OCI-LY7 (cell line): ENCODE results near the gene ENOX1. TPM values are rescaled to one million over a fixed set of nuclear protein-coding genes. Genes with fewer than 3 reads are reported as not detected.

ENCODE experiments used
- BruUV-seq: library from RNA; stranded (reverse); fragments of 400-500 nt; replicated peaks from 2 replicates; lab custom pipeline; 2021; lab: Mats Ljungman, UMichigan
- CTCF ChIA-PET: fragments of 300-600 bp; sonication (Branson Sonifier 250); formaldehyde crosslinking; loops from one replicate; lab custom pipeline; 2022; ENCODE audit warnings: antibody characterized with exemption; ENCODE audit not compliant: unreplicated experiment; lab: Charles Lee
- POLR2A ChIA-PET: fragments of 300-600 bp; sonication (Branson Sonifier 250); formaldehyde crosslinking; loops from one replicate; lab custom pipeline; 2022; ENCODE audit warnings: antibody characterized with exemption; lab: Charles Lee
- DNase-seq: peaks from one replicate; pipeline ENCODE4 v3.0.0-alpha.2; 2015; ENCODE audit warnings: low spot score
- H2AFZ ChIP-seq: fragments of 200-600 bp; sonication (generic), shearing (Covaris generic); 2 replicates; pipeline ENCODE4 v1.6.1; 2014; ENCODE audit warnings: mild to moderate bottlenecking, antibody characterized with exemption, low read length, moderate library complexity
- H3K27ac ChIP-seq: fragments of 200-600 bp; sonication (generic); 2 replicates; pipeline ENCODE4 v1.5.1; 2014; ENCODE audit warnings: mixed run types, low read depth, mild to moderate bottlenecking, moderate library complexity, low read length, inconsistent platforms; ENCODE audit not compliant: poor library complexity, severe bottlenecking
- H3K36me3 ChIP-seq: fragments of 200-600 bp; sonication (generic); 2 replicates; pipeline ENCODE4 v1.6.1; 2014; ENCODE audit warnings: mild to moderate bottlenecking, antibody characterized with exemption, low read length, moderate library complexity, mixed read lengths; ENCODE audit not compliant: insufficient read depth
- H3K4me1 ChIP-seq: fragments of 200-600 bp; sonication (generic); 2 replicates; pipeline ENCODE4 v1.5.1; 2014; ENCODE audit warnings: mild to moderate bottlenecking, low read length; ENCODE audit not compliant: insufficient read depth, poor library complexity, severe bottlenecking
- H3K4me2 ChIP-seq: fragments of 200-600 bp; sonication (generic); 2 replicates; pipeline ENCODE4 v1.6.1; 2014; ENCODE audit warnings: mild to moderate bottlenecking, low read length
- H3K4me3 ChIP-seq: fragments of 200-600 bp; sonication (generic); 2 replicates; pipeline ENCODE4 v1.5.1; 2014; ENCODE audit warnings: mild to moderate bottlenecking, low read depth, low read length; ENCODE audit not compliant: poor library complexity, severe bottlenecking
- H3K79me2 ChIP-seq: fragments of 200-600 bp; sonication (generic); 2 replicates; pipeline ENCODE4 v1.6.1; 2016; ENCODE audit warnings: low read depth, mild to moderate bottlenecking, low read length, moderate library complexity, mixed read lengths; ENCODE audit not compliant: insufficient read depth
- H3K9me2 ChIP-seq: fragments of 200-600 bp; sonication (generic); 2 replicates; pipeline ENCODE4 v1.6.1; 2016; ENCODE audit warnings: mild to moderate bottlenecking, low read length, mixed read lengths; ENCODE audit not compliant: insufficient read depth
- H3K9me3 ChIP-seq: fragments of 200-600 bp; sonication (generic); 2 replicates; pipeline ENCODE4 v1.6.1; 2014; ENCODE audit warnings: mild to moderate bottlenecking, mixed run types, low read length, mixed read lengths
- H4K20me1 ChIP-seq: fragments of 200-600 bp; sonication (generic); 2 replicates; pipeline ENCODE4 v1.6.1; 2014; ENCODE audit warnings: mild to moderate bottlenecking, antibody characterized with exemption, low read length, moderate library complexity, mixed read lengths; ENCODE audit not compliant: insufficient read depth
- CTCF ChIP-seq: fragments of 200-600 bp; sonication (generic); conservative IDR thresholded peaks from 2 replicates; pipeline ENCODE4 v1.5.1; 2014; ENCODE audit warnings: mild to moderate bottlenecking, antibody characterized with exemption, low read length, moderate library complexity, mixed read lengths
- EZH2phosphoT487 ChIP-seq: fragments of 200-600 bp; sonication (generic); IDR thresholded peaks from 2 replicates; pipeline ENCODE4 v1.6.1; 2018; ENCODE audit warnings: low read depth, borderline replicate concordance, mild to moderate bottlenecking, mixed run types, antibody characterized with exemption, low read length, moderate library complexity, mixed read lengths
- intact Hi-C: fragments of 100-400 bp; cut with micrococcal nuclease; formaldehyde crosslinking; loops from one replicate; pipeline ENCODE4 v1.10.0; 2022; ENCODE audit not compliant: unreplicated experiment
- total RNA-seq, 2 experiments: library from RNA; depleted of rRNA in 1 of 2; stranded (reverse); fragments of >200 nt in 1 of 2; shearing (Covaris generic) in 1 of 2; gene quantifications; 2 replicates each; pipeline ENCODE4 v1.2.3, GENCODE V29; 2014 to 2022

The ENOX1 gene
- total RNA-seq, 2 experiments from 2014 or later = 0.03 TPM; not detected in 1

- Histone ChIP-seq H3K4me2 (no peak overlapping the region), H3K4me3 (no peak overlapping the region), H3K9me2 (no peaks in the 10 kb centered on the region), H3K27ac (no peak overlapping the region), H3K9me3 (no peaks in the 10 kb centered on the region), H3K79me2 (no peaks in the 10 kb centered on the region), H2AFZ (no peak overlapping the region), H4K20me1 (no peaks in the 10 kb centered on the region), H3K4me1 (no peaks in the 10 kb centered on the region), H3K36me3 (no peaks in the 10 kb centered on the region)
- ChIA-PET POLR2A (no interaction called here), CTCF (no interaction called here)
- no TSS peak for BruUV-seq
- DNase-seq = no peak
- TF ChIP-seq CTCF (no peak), EZH2phosphoT487 (no peak)
- intact Hi-C loops = no loop called here
Observed at GRCh38 chr13:43411211-43411610, 375.6 kb downstream of the ENOX1 start.

- DNase-seq = no peak
- TF ChIP-seq CTCF (no peak), EZH2phosphoT487 (no peak)
- Histone ChIP-seq H3K4me1 (no peaks in the 10 kb centered on the region), H3K9me3 (no peaks in the 10 kb centered on the region), H3K4me3 (no peak overlapping the region), H4K20me1 (no peaks in the 10 kb centered on the region), H3K4me2 (no peak overlapping the region), H3K36me3 (no peaks in the 10 kb centered on the region), H2AFZ (no peak overlapping the region), H3K79me2 (no peaks in the 10 kb centered on the region), H3K27ac (no peak overlapping the region), H3K9me2 (no peaks in the 10 kb centered on the region)
- POLR2A ChIA-PET = no interaction called here
- BruUV-seq = no TSS peak
- CTCF ChIA-PET = no interaction called here
- intact Hi-C loops = no loop called here
Observed at GRCh38 chr13:43408274-43408673, 378.5 kb downstream of the ENOX1 start.

GRCh38 chr13:43407023-43407581 is 379.7 kb downstream of the ENOX1 start:
- no peak overlapping the region for H2AFZ ChIP-seq
- H4K20me1 ChIP-seq = no peaks in the 10 kb centered on the region
- H3K4me1 ChIP-seq = no peaks in the 10 kb centered on the region
- H3K36me3 ChIP-seq = no peaks in the 10 kb centered on the region
- TF ChIP-seq CTCF (no peak), EZH2phosphoT487 (no peak)
- H3K27ac ChIP-seq = no peak overlapping the region
- no peak overlapping the region for H3K4me2 ChIP-seq
- H3K9me2 ChIP-seq = no peaks in the 10 kb centered on the region
- no peaks in the 10 kb centered on the region for H3K79me2 ChIP-seq
- ChIA-PET POLR2A (no interaction called here), CTCF (no interaction called here)
- no peaks in the 10 kb centered on the region for H3K9me3 ChIP-seq
- no TSS peak for BruUV-seq
- intact Hi-C loops = no loop called here
- DNase-seq = no peak
- no peak overlapping the region for H3K4me3 ChIP-seq
